Panc1 (cell line): ENCODE results near the gene CDK5RAP2. TPM values are rescaled to one million over a fixed set of nuclear protein-coding genes. Genes with fewer than 3 reads are reported as not detected.

Experiments used
- ATAC-seq: fragments of 200-7000 bp; cut with Tn5 transposase; 2 replicates; pipeline ENCODE4 v1.9.1; 2020; ENCODE audit warnings: mild to moderate bottlenecking, moderate library complexity
- BruUV-seq: library from RNA; stranded (reverse); fragments of 400-500 nt; replicated peaks from 2 replicates; lab custom pipeline; 2021; lab: Mats Ljungman, UMichigan
- CTCF ChIA-PET: fragments of 300-600 bp; sonication (Branson Sonifier 250); formaldehyde crosslinking; loops from one replicate; lab custom pipeline; 2022; ENCODE audit warnings: antibody characterized with exemption; lab: Charles Lee
- POLR2A ChIA-PET: fragments of 300-600 bp; sonication (Branson Sonifier 250); formaldehyde crosslinking; loops from one replicate; lab custom pipeline; 2022; ENCODE audit warnings: antibody characterized with exemption; lab: Charles Lee
- DNase-seq: peaks from one replicate; pipeline ENCODE4 v3.0.0-alpha.2; 2010; ENCODE audit warnings: low read depth, low spot score
- H3K27ac ChIP-seq: 2 replicates; pipeline ENCODE4 v1.5.1; 2011; ENCODE audit warnings: mild to moderate bottlenecking, low read length, inconsistent platforms
- H3K27me3 ChIP-seq: fragments of 200-500 bp; sonication (Bioruptor generic); 2 replicates; pipeline ENCODE4 v1.6.0; 2014; ENCODE audit warnings: low read length, inconsistent platforms; ENCODE audit not compliant: control insufficient read depth, insufficient read depth
- H3K36me3 ChIP-seq: fragments of 200-500 bp; sonication (Bioruptor generic); 2 replicates; pipeline ENCODE4 v1.5.1; 2014; ENCODE audit warnings: inconsistent platforms, mild to moderate bottlenecking, low read length, moderate library complexity; ENCODE audit not compliant: control insufficient read depth, insufficient read depth
- H3K4me1 ChIP-seq: 2 replicates; pipeline ENCODE4 v1.5.1; 2011; ENCODE audit warnings: inconsistent platforms, mild to moderate bottlenecking, low read length, moderate library complexity; ENCODE audit not compliant: control insufficient read depth, insufficient read depth
- H3K4me3 ChIP-seq, 2 experiments: 2 replicates each; pipeline ENCODE4 v1.5.1; 2011 to 2012; ENCODE audit warnings: low read depth in 2 of 2, low read length in 2 of 2, mild to moderate bottlenecking in 2 of 2, inconsistent platforms in 1 of 2, moderate library complexity in 1 of 2
- H3K9me3 ChIP-seq: fragments of 200-500 bp; sonication (Bioruptor generic); 2 replicates; pipeline ENCODE4 v1.5.1; 2014; ENCODE audit warnings: low read depth, mild to moderate bottlenecking, inconsistent platforms, low read length, moderate library complexity; ENCODE audit not compliant: control insufficient read depth, insufficient read depth
- POLR2AphosphoS5 ChIP-seq: IDR thresholded peaks from 2 replicates; pipeline ENCODE4 v1.6.1; 2012; ENCODE audit warnings: mild to moderate bottlenecking, low read depth, low read length, moderate library complexity
- SIN3A ChIP-seq: IDR thresholded peaks from 2 replicates; pipeline ENCODE4 v1.6.1; 2012; ENCODE audit warnings: low read depth, mild to moderate bottlenecking, low read length, moderate library complexity, borderline replicate concordance; ENCODE audit not compliant: insufficient read depth
- TCF7L2 ChIP-seq: IDR thresholded peaks from 2 replicates; pipeline ENCODE4 v1.6.1; 2011; ENCODE audit warnings: mild to moderate bottlenecking, low read depth, low read length, inconsistent platforms
- in situ Hi-C: cut with HindIII; loops from 2 replicates; pipeline ENCODE4 v1.10.0; 2016; ENCODE audit warnings: low sequenced_read_pairs, low pct_unique_long_range_greater_than_20kb
- intact Hi-C: fragments of 100-400 bp; cut with micrococcal nuclease; formaldehyde crosslinking; loops from one replicate; pipeline ENCODE4 v1.10.0; 2022; ENCODE audit not compliant: unreplicated experiment
- total RNA-seq: library from RNA; stranded (reverse); gene quantifications from one replicate; pipeline ENCODE4 v1.2.1, GENCODE V29; 2021; ENCODE audit not compliant: unreplicated experiment
- TF ChIP-seq, protein P1 (sequence below): fragments of 450-650 bp; IDR thresholded peaks from 2 replicates; pipeline ENCODE4 v1.5.1; 2017; ENCODE audit warnings: mild to moderate bottlenecking
- TF ChIP-seq, protein P2 (sequence below), 2 experiments: IDR thresholded peaks; 2 replicates each; pipeline ENCODE4 v1.6.1; 2011 to 2012; ENCODE audit warnings: low read depth in 2 of 2, control low read depth in 1 of 2, low read length in 1 of 2, mild to moderate bottlenecking in 1 of 2, moderate library complexity in 1 of 2; ENCODE audit not compliant: insufficient read depth in 1 of 2

The CDK5RAP2 gene
- total RNA-seq, 1 experiment from 2014 or later = 47.7 TPM

DNA sequence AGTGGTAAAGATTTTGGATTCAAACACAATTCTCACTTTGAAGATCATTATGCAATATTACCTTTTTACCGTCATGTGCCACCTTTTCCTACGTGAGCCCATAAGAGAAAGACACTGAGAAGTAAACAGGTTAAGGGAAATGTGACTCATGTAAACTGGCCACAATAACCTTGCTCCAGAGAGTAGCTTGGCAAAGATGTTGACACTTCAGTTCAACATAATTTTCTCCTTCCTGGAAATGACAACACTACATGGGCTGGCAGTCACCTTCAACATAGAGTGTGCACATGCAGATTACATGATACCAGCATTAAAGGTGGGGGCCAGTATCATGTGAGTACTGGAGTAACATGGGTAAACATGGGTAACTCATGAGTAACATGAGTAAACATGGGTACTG, 141.9 kb downstream of the CDK5RAP2 start:
- DNase-seq (no peak), ATAC-seq (no peak)
- intact Hi-C loops = no loop called here
- Histone ChIP-seq H3K9me3 (no peaks in the 10 kb centered on the region), H3K4me3 (no peak overlapping the region), H3K4me1 (no peaks in the 10 kb centered on the region), H3K27me3 (no peaks in the 10 kb centered on the region), H3K36me3 (peaks cover 2% of the 10 kb centered on the region; the same call in 1 of the 2 replicates), H3K27ac (no peak overlapping the region)
- TF ChIP-seq, protein P1, sequence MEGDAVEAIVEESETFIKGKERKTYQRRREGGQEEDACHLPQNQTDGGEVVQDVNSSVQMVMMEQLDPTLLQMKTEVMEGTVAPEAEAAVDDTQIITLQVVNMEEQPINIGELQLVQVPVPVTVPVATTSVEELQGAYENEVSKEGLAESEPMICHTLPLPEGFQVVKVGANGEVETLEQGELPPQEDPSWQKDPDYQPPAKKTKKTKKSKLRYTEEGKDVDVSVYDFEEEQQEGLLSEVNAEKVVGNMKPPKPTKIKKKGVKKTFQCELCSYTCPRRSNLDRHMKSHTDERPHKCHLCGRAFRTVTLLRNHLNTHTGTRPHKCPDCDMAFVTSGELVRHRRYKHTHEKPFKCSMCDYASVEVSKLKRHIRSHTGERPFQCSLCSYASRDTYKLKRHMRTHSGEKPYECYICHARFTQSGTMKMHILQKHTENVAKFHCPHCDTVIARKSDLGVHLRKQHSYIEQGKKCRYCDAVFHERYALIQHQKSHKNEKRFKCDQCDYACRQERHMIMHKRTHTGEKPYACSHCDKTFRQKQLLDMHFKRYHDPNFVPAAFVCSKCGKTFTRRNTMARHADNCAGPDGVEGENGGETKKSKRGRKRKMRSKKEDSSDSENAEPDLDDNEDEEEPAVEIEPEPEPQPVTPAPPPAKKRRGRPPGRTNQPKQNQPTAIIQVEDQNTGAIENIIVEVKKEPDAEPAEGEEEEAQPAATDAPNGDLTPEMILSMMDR = no peak
- TF ChIP-seq, protein P2, sequence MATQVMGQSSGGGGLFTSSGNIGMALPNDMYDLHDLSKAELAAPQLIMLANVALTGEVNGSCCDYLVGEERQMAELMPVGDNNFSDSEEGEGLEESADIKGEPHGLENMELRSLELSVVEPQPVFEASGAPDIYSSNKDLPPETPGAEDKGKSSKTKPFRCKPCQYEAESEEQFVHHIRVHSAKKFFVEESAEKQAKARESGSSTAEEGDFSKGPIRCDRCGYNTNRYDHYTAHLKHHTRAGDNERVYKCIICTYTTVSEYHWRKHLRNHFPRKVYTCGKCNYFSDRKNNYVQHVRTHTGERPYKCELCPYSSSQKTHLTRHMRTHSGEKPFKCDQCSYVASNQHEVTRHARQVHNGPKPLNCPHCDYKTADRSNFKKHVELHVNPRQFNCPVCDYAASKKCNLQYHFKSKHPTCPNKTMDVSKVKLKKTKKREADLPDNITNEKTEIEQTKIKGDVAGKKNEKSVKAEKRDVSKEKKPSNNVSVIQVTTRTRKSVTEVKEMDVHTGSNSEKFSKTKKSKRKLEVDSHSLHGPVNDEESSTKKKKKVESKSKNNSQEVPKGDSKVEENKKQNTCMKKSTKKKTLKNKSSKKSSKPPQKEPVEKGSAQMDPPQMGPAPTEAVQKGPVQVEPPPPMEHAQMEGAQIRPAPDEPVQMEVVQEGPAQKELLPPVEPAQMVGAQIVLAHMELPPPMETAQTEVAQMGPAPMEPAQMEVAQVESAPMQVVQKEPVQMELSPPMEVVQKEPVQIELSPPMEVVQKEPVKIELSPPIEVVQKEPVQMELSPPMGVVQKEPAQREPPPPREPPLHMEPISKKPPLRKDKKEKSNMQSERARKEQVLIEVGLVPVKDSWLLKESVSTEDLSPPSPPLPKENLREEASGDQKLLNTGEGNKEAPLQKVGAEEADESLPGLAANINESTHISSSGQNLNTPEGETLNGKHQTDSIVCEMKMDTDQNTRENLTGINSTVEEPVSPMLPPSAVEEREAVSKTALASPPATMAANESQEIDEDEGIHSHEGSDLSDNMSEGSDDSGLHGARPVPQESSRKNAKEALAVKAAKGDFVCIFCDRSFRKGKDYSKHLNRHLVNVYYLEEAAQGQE (IDR thresholded peaks at IDR 0.05; ENCODE audit: insufficient read depth in 1 of 2, low read depth in 2 of 2, low read length in 1 of 2) = no peak
- TF ChIP-seq POLR2AphosphoS5 (no peak), SIN3A (no peak), TCF7L2 (no peak)
- BruUV-seq = no TSS peak
- ChIA-PET CTCF (no interaction called here), POLR2A (no interaction called here)
- in situ Hi-C loops = no loop called here

DNA sequence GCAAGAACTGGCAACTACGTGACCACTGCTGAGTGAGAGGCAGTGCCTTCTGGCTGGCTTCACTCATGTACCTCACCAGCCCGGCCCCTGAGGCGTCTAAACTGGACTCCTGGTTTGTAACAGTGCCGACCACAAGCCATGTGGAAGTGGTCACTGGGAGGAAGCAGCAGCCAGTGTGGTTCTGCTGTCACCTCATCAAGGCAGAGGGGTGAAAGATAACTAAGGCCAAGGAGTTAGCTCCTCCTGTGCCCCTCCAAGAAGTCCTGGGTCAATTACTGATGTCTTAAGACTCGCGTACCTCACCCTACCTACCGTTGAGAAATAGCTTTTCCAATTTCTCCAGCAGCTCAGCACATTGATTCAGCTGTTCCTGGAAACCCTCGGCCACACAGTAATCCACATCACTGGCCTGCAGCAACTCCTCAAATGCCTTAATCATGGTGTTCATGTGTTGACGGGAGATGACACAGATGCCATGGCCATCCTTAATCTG, 142.9 kb downstream of the CDK5RAP2 start:
- peaks cover 2% of the 10 kb centered on the region; the same call in 1 of the 2 replicates for H3K36me3 ChIP-seq
- ChIA-PET POLR2A (no interaction called here), CTCF (no interaction called here)
- H3K27ac ChIP-seq = no peak overlapping the region
- intact Hi-C loops = no loop called here
- in situ Hi-C loops = no loop called here
- no TSS peak for BruUV-seq
- ATAC-seq (no peak), DNase-seq (no peak)
- H3K4me3 ChIP-seq = no peak overlapping the region
- H3K4me1 ChIP-seq = no peaks in the 10 kb centered on the region
- TF ChIP-seq, protein P2 (IDR thresholded peaks at IDR 0.05; ENCODE audit: insufficient read depth in 1 of 2, low read depth in 2 of 2, low read length in 1 of 2) = no peak
- TF ChIP-seq POLR2AphosphoS5 (no peak), TCF7L2 (no peak)
- TF ChIP-seq, protein P1 = no peak
- no peaks in the 10 kb centered on the region for H3K9me3 ChIP-seq
- H3K27me3 ChIP-seq = no peaks in the 10 kb centered on the region
